ENCODE measurements around the gene COMMD2. TPM values are rescaled to one million over a fixed set of nuclear protein-coding genes. Genes with fewer than 3 reads are reported as not detected.
A peak's percentile ranks its signal among the peaks of the same experiment; 100 is the strongest.

COMMD2 gene
- total and polyA plus RNA-seq, 10 donors = 8.9 to 36.1 (median 29.0) TPM

DNA sequence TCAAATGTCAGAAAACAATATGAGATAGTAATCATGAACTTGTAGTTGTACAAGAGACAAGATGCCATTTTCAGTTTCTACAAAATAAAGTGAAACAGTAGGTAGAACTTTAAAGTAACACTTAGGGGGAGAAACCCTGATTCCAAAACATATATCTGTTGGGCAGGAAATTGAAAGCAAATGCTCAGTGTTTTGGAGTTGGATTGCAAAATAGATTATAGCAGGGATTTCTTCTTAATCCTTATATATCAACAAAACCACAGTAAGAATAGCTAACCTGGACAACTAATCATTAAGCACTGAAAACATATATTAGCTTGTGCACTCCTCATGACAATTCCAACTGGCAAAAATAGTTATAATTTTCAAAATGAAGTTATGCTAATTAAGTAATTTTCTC is 46.9 kb downstream of the COMMD2 start:
- H3K4me1 ChIP-seq = no peaks in the 10 kb centered on the region
- H3K4me3 ChIP-seq = no peak overlapping the region
- no peaks in the 10 kb centered on the region for H3K9me3 ChIP-seq
- H3K27me3 ChIP-seq (replicated peaks in 1 of 7) = no peaks in the 10 kb centered on the region
- TF ChIP-seq, protein P1, sequence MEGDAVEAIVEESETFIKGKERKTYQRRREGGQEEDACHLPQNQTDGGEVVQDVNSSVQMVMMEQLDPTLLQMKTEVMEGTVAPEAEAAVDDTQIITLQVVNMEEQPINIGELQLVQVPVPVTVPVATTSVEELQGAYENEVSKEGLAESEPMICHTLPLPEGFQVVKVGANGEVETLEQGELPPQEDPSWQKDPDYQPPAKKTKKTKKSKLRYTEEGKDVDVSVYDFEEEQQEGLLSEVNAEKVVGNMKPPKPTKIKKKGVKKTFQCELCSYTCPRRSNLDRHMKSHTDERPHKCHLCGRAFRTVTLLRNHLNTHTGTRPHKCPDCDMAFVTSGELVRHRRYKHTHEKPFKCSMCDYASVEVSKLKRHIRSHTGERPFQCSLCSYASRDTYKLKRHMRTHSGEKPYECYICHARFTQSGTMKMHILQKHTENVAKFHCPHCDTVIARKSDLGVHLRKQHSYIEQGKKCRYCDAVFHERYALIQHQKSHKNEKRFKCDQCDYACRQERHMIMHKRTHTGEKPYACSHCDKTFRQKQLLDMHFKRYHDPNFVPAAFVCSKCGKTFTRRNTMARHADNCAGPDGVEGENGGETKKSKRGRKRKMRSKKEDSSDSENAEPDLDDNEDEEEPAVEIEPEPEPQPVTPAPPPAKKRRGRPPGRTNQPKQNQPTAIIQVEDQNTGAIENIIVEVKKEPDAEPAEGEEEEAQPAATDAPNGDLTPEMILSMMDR (IDR thresholded peaks at IDR 0.05 in 8 of 11, conservative IDR thresholded peaks at IDR 0.05 in 3 of 11) = no peak
- TF ChIP-seq POLR2A (IDR thresholded peaks at IDR 0.05) (no peak), POLR2AphosphoS5 (IDR thresholded peaks at IDR 0.05) (no peak)
- no peaks in the 10 kb centered on the region for H3K36me3 ChIP-seq
- intact Hi-C loops (cut with DNase I; ENCODE audit: low total_unique reads) = no loop called here
- no peak overlapping the region for H3K27ac ChIP-seq
- no peak for DNase-seq

DNA sequence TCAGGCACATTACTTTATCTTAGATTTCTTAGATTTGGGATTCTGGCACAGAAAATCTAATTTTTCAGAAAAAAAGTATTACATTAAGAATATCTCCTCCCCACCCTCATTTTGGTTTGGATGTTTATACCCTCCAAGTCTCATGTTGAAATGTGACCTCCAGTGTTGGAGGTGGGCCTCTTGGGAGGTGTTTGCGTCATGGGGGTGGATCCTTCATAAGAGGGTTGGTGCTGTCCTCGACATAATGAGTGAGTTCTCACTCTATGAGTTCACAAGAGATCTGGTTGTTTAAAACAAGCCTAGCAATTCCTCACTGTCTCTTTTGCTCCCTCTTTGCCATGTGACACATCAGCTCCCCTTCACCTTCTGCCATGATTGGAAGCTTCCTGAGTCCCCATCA is 48.8 kb downstream of the COMMD2 start:
- no peaks in the 10 kb centered on the region for H3K36me3 ChIP-seq
- H3K27me3 ChIP-seq (replicated peaks in 1 of 7) = no peaks in the 10 kb centered on the region
- 80 to 97% (median 90%) methylated on average over 2 of the region's 2 CpGs for WGBS, 5 donors
- TF ChIP-seq POLR2AphosphoS5 (IDR thresholded peaks at IDR 0.05) (no peak), POLR2A (IDR thresholded peaks at IDR 0.05) (no peak)
- TF ChIP-seq, protein P1 (IDR thresholded peaks at IDR 0.05 in 8 of 11, conservative IDR thresholded peaks at IDR 0.05 in 3 of 11) = no peak
- no peak overlapping the region for H3K4me3 ChIP-seq
- intact Hi-C loops (cut with DNase I; ENCODE audit: low total_unique reads) = no loop called here
- peaks cover 0 to 13% (median 7%) of the 10 kb centered on the region in 8 donors for H3K9me3 ChIP-seq
- H3K27ac ChIP-seq = no peak overlapping the region
- no peaks in the 10 kb centered on the region for H3K4me1 ChIP-seq
- DNase-seq = no peak

DNA sequence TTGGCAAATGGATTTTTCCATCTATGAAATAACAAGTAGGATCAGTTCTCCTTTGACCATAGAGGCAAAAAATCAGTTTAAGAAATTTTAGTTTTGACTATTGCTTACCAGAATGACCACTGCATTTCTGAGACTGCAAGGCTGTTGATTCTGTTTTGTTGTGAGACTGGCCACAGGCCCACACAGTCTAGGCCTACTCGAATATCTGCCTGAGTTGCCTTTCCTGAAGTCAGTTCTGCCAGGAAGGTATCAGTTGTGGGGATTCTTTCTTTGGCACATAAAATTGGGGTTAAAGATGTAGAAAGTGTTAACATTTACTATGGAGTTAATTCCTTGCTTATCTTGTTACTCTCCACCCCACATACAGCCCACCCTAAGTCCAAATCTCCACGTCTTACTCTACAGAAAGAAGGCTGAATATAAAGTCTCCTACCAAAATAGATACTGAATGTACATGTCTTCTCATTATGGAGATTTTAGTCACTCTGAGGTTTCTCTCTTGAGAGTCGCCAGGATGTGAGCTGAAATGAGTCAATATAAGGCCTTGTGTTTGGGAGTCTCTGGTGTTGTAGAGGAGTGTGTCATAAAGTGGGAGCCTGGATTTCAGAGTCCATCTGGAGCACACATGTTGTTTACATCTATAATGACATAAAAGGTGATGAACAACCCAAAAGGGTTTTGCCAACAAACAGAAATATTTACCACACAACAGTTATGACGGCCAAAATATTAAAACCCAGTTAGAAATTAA is 49.4 kb downstream of the COMMD2 start:
- no peaks in the 10 kb centered on the region for H3K27me3 ChIP-seq (replicated peaks in 1 of 7)
- no peak for DNase-seq
- 63 to 93% (median 84%) methylated on average over 4 of the region's 4 CpGs for WGBS, 5 donors

DNA sequence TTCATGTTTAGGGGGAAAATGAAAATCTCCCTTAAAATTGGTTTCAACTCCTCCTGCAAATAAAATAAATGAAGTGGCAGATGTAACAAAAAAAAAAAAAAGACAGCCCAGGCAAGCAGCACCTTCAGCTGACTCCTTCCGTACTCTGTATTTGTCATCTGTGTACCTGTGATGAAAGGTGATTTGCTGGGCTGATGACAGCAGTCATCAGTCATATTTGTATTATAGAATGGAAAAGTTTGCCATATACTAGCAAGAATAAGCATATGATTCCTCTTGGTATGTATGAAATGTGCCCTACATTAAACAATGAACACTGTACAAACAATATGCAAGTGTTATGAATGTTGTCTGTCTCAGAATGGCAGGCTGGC is 50.3 kb downstream of the COMMD2 start:
- Histone ChIP-seq H3K4me1 (no peaks in the 10 kb centered on the region), H3K9me3 (peaks cover 0 to 27% (median 19%) of the 10 kb centered on the region in 8 donors), H3K4me3 (peak overlapping the region in 1 of 8 donors; percentile 17), H3K27me3 (replicated peaks in 1 of 7) (no peaks in the 10 kb centered on the region), H3K36me3 (no peaks in the 10 kb centered on the region), H3K27ac (peak overlapping the region in 1 of 8 donors; percentile 28)
- no peak for DNase-seq
- WGBS, 5 donors = 82 to 94% (median 91%) methylated on average over 1 of the region's 1 CpG
- TF ChIP-seq POLR2AphosphoS5 (IDR thresholded peaks at IDR 0.05) (no peak), POLR2A (IDR thresholded peaks at IDR 0.05) (no peak)
- intact Hi-C loops (cut with DNase I; ENCODE audit: low total_unique reads) = no loop called here

More for the DNA sequence above, 49.4 kb downstream of the COMMD2 start:
- peaks cover 0 to 19% (median 13%) of the 10 kb centered on the region in 8 donors for H3K9me3 ChIP-seq
- TF ChIP-seq POLR2AphosphoS5 (IDR thresholded peaks at IDR 0.05) = no peak
- TF ChIP-seq, protein P1 (IDR thresholded peaks at IDR 0.05 in 8 of 11, conservative IDR thresholded peaks at IDR 0.05 in 3 of 11) = no peak
- no peak for TF ChIP-seq POLR2A (IDR thresholded peaks at IDR 0.05)
- H3K27ac ChIP-seq = no peak overlapping the region
- H3K4me1 ChIP-seq = no peaks in the 10 kb centered on the region
- no peaks in the 10 kb centered on the region for H3K36me3 ChIP-seq
- intact Hi-C loops (cut with DNase I; ENCODE audit: low total_unique reads) = no loop called here
- no peak overlapping the region for H3K4me3 ChIP-seq
